ENCODE results near the gene RTN3. TPM values are rescaled to one million over a fixed set of nuclear protein-coding genes. Genes with fewer than 3 reads are reported as not detected.
A peak's percentile ranks its signal among the peaks of the same experiment; 100 is the strongest.

The RTN3 gene
- total and polyA plus RNA-seq, 4 donors = 82.1 to 102 (median 92.6) TPM

GRCh38 chr11:63705526-63705925 lies 24.2 kb downstream of the RTN3 start:
- DNase-seq (peak in 2 of 3 donors; percentile 20 to 34), ATAC-seq (ENCODE audit: insufficient read depth, low FRiP score) (no peak)
- 80% methylated on average over 2 of the region's 2 CpGs for WGBS, 2 donors
- no peaks in the 10 kb centered on the region for H3K27me3 ChIP-seq (ENCODE audit: control insufficient read depth in 3 of 3, insufficient read depth in 3 of 3, low read length in 2 of 3)
- TF ChIP-seq CTCF (IDR thresholded peaks at IDR 0.05; ENCODE audit: control extremely low read depth, extremely low read depth) = no peak
- H3K36me3 ChIP-seq (ENCODE audit: control insufficient read depth in 4 of 4, insufficient read depth in 4 of 4, low read length in 4 of 4) = no peaks in the 10 kb centered on the region
- no peak overlapping the region for H3K27ac ChIP-seq (ENCODE audit: low read depth in 1 of 2, low read length in 1 of 2)
- no peak overlapping the region for H3K4me3 ChIP-seq
- H3K4me1 ChIP-seq (ENCODE audit: control insufficient read depth in 5 of 5, insufficient read depth in 5 of 5, low read length in 5 of 5) = peaks cover 0 to 7% (median 3%) of the 10 kb centered on the region in 5 donors
- H3K9ac ChIP-seq (ENCODE audit: insufficient read depth in 1 of 2, low read length in 2 of 2) = no peak overlapping the region
- H3K9me3 ChIP-seq (ENCODE audit: control insufficient read depth in 4 of 4, insufficient read depth in 3 of 4, low read length in 3 of 4) = no peaks in the 10 kb centered on the region

DNA sequence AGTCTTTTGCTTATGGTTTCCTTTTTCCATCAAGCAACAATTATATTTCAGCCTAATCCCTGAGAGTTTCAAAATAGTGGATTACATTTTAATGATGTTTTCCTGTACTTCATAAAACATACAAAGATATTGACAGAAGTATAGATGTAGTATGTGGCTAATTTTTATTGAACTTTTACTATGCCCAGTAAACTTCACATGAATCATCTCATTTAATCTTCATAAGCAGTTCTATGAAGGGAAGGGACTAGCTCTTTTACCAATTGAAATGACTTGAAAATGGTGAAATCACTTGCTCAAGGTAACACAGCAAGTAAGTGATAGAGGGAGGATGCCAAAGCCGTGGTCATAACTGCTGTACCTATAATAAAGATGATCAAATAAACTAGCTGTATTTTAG lies 27.5 kb downstream of the RTN3 start:
- no peak for DNase-seq
- H3K27ac ChIP-seq (ENCODE audit: low read depth in 1 of 2, low read length in 1 of 2) = no peak overlapping the region
- peaks cover 0 to 11% (median 3%) of the 10 kb centered on the region in 5 donors for H3K4me1 ChIP-seq (ENCODE audit: control insufficient read depth in 5 of 5, insufficient read depth in 5 of 5, low read length in 5 of 5)
- ATAC-seq (ENCODE audit: insufficient read depth, low FRiP score) = no peak
- no peak overlapping the region for H3K9ac ChIP-seq (ENCODE audit: insufficient read depth in 1 of 2, low read length in 2 of 2)
- no peak for TF ChIP-seq CTCF (IDR thresholded peaks at IDR 0.05; ENCODE audit: control extremely low read depth, extremely low read depth)
- no peaks in the 10 kb centered on the region for H3K36me3 ChIP-seq (ENCODE audit: control insufficient read depth in 4 of 4, insufficient read depth in 4 of 4, low read length in 4 of 4)
- 81 to 96% methylated on average over 1 of the region's 1 CpG for WGBS, 2 donors
- H3K27me3 ChIP-seq (ENCODE audit: control insufficient read depth in 3 of 3, insufficient read depth in 3 of 3, low read length in 2 of 3) = no peaks in the 10 kb centered on the region
- H3K9me3 ChIP-seq (ENCODE audit: control insufficient read depth in 4 of 4, insufficient read depth in 3 of 4, low read length in 3 of 4) = no peaks in the 10 kb centered on the region
- H3K4me3 ChIP-seq = no peak overlapping the region

- Histone ChIP-seq H3K4me1 (ENCODE audit: control insufficient read depth in 5 of 5, insufficient read depth in 5 of 5, low read length in 5 of 5) (peaks cover 0 to 11% (median 3%) of the 10 kb centered on the region in 5 donors), H3K36me3 (ENCODE audit: control insufficient read depth in 4 of 4, insufficient read depth in 4 of 4, low read length in 4 of 4) (no peaks in the 10 kb centered on the region), H3K9me3 (ENCODE audit: control insufficient read depth in 4 of 4, insufficient read depth in 3 of 4, low read length in 3 of 4) (no peaks in the 10 kb centered on the region), H3K9ac (ENCODE audit: insufficient read depth in 1 of 2, low read length in 2 of 2) (no peak overlapping the region), H3K27me3 (ENCODE audit: control insufficient read depth in 3 of 3, insufficient read depth in 3 of 3, low read length in 2 of 3) (no peaks in the 10 kb centered on the region), H3K4me3 (no peak overlapping the region), H3K27ac (ENCODE audit: low read depth in 1 of 2, low read length in 1 of 2) (no peak overlapping the region)
- peak in 1 of 3 donors; percentile 37 for DNase-seq
- 37 to 61% methylated on average over 3 of the region's 3 CpGs for WGBS, 2 donors
- no peak for ATAC-seq (ENCODE audit: insufficient read depth, low FRiP score)
- no peak for TF ChIP-seq CTCF (IDR thresholded peaks at IDR 0.05; ENCODE audit: control extremely low read depth, extremely low read depth)
These were observed 28.1 kb downstream of the RTN3 start for GRCh38 chr11:63709336-63709884.
